Measurements from ENCODE around the gene CDON.

The CDON gene

DNA sequence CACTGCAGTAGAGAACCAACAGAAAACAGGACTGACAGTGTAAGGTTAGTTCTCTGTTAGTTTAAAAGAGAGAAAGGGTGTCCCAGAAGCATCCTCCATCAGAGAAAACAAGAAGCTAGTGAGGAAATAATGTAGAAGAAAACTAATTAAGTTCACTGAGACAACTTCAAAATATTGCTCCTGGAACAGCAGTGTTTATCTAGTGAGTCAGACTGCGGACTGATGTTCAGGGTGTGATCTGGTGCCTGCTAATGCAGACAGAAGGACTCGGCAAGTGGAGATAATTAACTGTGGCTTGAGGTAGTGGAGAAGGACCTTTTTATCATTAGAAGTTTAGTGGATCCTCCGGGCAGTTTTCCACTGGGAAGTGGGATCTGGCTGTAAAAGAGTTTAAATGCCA lies 55.4 kb downstream of the CDON start:
- Histone ChIP-seq H3K4me1 (ENCODE audit: low read depth, poor library complexity, severe bottlenecking) (no peaks in the 10 kb centered on the region), H2AFZ (ENCODE audit: low read depth) (no peak overlapping the region), H3K4me3 (IDR thresholded peaks at IDR 0.05; ENCODE audit: insufficient read depth, low read depth, low read length) (no peak overlapping the region), H3K9ac (no peak overlapping the region), H3K27ac (no peak overlapping the region), H3K4me2 (no peak overlapping the region), H3K27me3 (ENCODE audit: insufficient read depth, low read depth) (no peaks in the 10 kb centered on the region), H3K36me3 (ENCODE audit: insufficient read depth) (no peaks in the 10 kb centered on the region), H4K20me1 (ENCODE audit: insufficient read depth) (no peaks in the 10 kb centered on the region), H3K79me2 (ENCODE audit: insufficient read depth, low read depth) (no peaks in the 10 kb centered on the region)
- TF ChIP-seq, protein P1, sequence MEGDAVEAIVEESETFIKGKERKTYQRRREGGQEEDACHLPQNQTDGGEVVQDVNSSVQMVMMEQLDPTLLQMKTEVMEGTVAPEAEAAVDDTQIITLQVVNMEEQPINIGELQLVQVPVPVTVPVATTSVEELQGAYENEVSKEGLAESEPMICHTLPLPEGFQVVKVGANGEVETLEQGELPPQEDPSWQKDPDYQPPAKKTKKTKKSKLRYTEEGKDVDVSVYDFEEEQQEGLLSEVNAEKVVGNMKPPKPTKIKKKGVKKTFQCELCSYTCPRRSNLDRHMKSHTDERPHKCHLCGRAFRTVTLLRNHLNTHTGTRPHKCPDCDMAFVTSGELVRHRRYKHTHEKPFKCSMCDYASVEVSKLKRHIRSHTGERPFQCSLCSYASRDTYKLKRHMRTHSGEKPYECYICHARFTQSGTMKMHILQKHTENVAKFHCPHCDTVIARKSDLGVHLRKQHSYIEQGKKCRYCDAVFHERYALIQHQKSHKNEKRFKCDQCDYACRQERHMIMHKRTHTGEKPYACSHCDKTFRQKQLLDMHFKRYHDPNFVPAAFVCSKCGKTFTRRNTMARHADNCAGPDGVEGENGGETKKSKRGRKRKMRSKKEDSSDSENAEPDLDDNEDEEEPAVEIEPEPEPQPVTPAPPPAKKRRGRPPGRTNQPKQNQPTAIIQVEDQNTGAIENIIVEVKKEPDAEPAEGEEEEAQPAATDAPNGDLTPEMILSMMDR (conservative IDR thresholded peaks at IDR 0.05; ENCODE audit: low read depth, low read length): no peak

DNA sequence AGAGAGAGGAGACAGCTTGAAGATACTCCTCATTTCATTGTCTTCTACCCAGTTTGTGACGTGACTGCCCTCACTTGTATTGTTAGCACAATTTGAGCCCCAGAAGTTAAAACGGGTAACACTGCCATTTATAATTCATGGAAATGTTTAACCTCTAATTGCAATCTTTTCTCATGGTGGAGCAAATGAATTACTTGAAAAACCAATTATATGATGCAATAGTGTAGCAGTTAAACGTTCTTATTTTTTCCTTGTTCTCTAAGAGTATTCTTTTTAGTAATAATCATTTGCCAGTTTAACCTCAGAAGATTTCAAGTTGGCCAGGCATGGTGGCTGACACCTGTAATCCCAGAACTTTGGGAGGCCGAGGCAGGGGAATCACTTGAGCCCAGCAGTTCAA lies 56.6 kb downstream of the CDON start:
- H4K20me1 ChIP-seq (ENCODE audit: insufficient read depth): no peaks in the 10 kb centered on the region
- no peak overlapping the region for H3K4me3 ChIP-seq (IDR thresholded peaks at IDR 0.05; ENCODE audit: insufficient read depth, low read depth, low read length)
- no peaks in the 10 kb centered on the region for H3K36me3 ChIP-seq (ENCODE audit: insufficient read depth)
- TF ChIP-seq, protein P1 (conservative IDR thresholded peaks at IDR 0.05; ENCODE audit: low read depth, low read length): no peak
- H2AFZ ChIP-seq (ENCODE audit: low read depth): no peak overlapping the region
- H3K9ac ChIP-seq: no peak overlapping the region
- H3K4me2 ChIP-seq: no peak overlapping the region
- no peaks in the 10 kb centered on the region for H3K79me2 ChIP-seq (ENCODE audit: insufficient read depth, low read depth)
- no peaks in the 10 kb centered on the region for H3K4me1 ChIP-seq (ENCODE audit: low read depth, poor library complexity, severe bottlenecking)
- H3K27me3 ChIP-seq (ENCODE audit: insufficient read depth, low read depth): no peaks in the 10 kb centered on the region
- no peak overlapping the region for H3K27ac ChIP-seq

- Histone ChIP-seq H3K27me3 (ENCODE audit: insufficient read depth, low read depth) (no peaks in the 10 kb centered on the region), H3K79me2 (ENCODE audit: insufficient read depth, low read depth) (no peaks in the 10 kb centered on the region), H3K4me2 (no peak overlapping the region), H3K4me1 (ENCODE audit: low read depth, poor library complexity, severe bottlenecking) (no peaks in the 10 kb centered on the region), H3K36me3 (ENCODE audit: insufficient read depth) (no peaks in the 10 kb centered on the region), H2AFZ (ENCODE audit: low read depth) (no peak overlapping the region), H3K9ac (no peak overlapping the region), H3K4me3 (IDR thresholded peaks at IDR 0.05; ENCODE audit: insufficient read depth, low read depth, low read length) (no peak overlapping the region), H3K27ac (no peak overlapping the region), H4K20me1 (ENCODE audit: insufficient read depth) (no peaks in the 10 kb centered on the region)
- TF ChIP-seq, protein P1 (conservative IDR thresholded peaks at IDR 0.05; ENCODE audit: low read depth, low read length): no peak
Measured at GRCh38 chr11:126002181-126002580, 60.5 kb downstream of the CDON start.

DNA sequence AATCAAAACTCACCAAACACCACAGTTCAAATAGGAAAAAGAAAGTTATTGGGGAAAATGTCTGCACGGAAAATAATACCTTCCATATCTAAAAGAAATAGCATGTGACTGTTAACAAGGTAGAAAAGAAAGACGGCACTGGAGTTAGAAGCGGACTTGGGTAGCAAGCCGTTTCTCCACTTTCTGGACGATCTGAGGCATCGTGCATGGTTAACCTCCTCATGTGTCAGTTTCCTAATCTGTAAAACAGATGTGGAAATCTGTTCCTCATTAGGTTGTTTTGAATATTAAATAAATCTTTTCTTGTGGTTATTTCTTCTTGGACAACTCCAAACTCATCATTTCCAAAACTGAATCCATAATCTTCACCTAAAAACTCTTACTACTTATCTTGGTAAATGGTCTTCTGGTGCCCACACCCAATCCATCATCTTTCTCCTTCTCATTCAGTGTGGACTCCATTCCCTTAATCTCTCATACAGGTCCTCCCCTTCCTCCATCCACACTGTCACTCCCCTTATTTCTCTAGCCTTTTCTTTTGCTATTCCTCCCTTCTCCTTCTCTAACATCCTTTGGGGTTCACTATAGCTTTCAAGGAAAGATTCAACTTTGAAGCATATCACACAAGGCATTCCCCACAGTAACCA lies 63.3 kb downstream of the CDON start:
- H3K27me3 ChIP-seq (ENCODE audit: insufficient read depth, low read depth): no peaks in the 10 kb centered on the region
- no peaks in the 10 kb centered on the region for H3K79me2 ChIP-seq (ENCODE audit: insufficient read depth, low read depth)
- no peak overlapping the region for H2AFZ ChIP-seq (ENCODE audit: low read depth)
- H3K4me3 ChIP-seq (IDR thresholded peaks at IDR 0.05; ENCODE audit: insufficient read depth, low read depth, low read length): no peak overlapping the region
- H3K36me3 ChIP-seq (ENCODE audit: insufficient read depth): no peaks in the 10 kb centered on the region
- H4K20me1 ChIP-seq (ENCODE audit: insufficient read depth): no peaks in the 10 kb centered on the region
- no peaks in the 10 kb centered on the region for H3K4me1 ChIP-seq (ENCODE audit: low read depth, poor library complexity, severe bottlenecking)
- TF ChIP-seq, protein P1 (conservative IDR thresholded peaks at IDR 0.05; ENCODE audit: low read depth, low read length): no peak
- no peak overlapping the region for H3K27ac ChIP-seq
- no peak overlapping the region for H3K9ac ChIP-seq
- no peak overlapping the region for H3K4me2 ChIP-seq
